RWPE1 (cell line): ENCODE results near the gene PRRX1.

ENCODE experiments used
- CTCF ChIA-PET: fragments of 350-600 bp; sonication (Branson Sonifier 250); formaldehyde crosslinking; extraction: SDS; loops from one replicate; lab custom pipeline; 2021; lab: Yijun Ruan, JAX
- POLR2A ChIA-PET: fragments of 400-600 bp; formaldehyde crosslinking; extraction: SDS; loops from one replicate; lab custom pipeline; 2020; ENCODE audit warnings: antibody characterized with exemption; ENCODE audit not compliant: low non-redundant PET; lab: Yijun Ruan, JAX
- DNase-seq: peaks from one replicate; pipeline ENCODE4 v3.0.0; 2012; ENCODE audit warnings: low spot score
- H3K27ac ChIP-seq: fragments of 450-650 bp; 2 replicates; pipeline ENCODE4 v1.5.1; 2017
- CTCF ChIP-seq: fragments of 450-650 bp; conservative IDR thresholded peaks from 2 replicates; pipeline ENCODE4 v1.5.1; 2017; ENCODE audit warnings: low read depth, mild to moderate bottlenecking

The PRRX1 gene

DNA sequence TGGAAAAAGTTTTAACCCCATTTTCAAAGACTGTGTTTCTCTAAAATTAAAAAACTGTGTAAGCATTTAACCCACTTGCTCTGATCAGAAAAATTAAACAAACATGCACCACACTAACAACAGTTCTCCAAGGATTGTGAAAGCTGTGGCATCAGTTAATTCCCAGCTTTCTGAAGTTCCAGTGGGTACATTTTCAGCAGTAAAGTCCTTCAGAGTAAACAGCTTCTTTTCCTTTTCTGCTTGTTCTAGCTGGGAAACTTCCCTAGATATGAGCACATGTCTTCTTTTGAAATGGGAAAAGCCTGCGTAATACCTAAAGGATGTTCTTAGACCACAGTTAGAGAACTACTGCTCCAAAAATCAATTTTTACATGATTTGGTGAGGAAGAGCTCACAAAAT lies 11.1 kb downstream of the PRRX1 start:
- ChIA-PET POLR2A (no interaction called here), CTCF (interaction anchor here (0.9 kb wide), 1 partner anchor 11 kb away, joined by 3 read pairs; no protein-coding TSS in a partner anchor)
- no peak for TF ChIP-seq CTCF
- DNase-seq: no peak
- H3K27ac ChIP-seq: no peak overlapping the region

DNA sequence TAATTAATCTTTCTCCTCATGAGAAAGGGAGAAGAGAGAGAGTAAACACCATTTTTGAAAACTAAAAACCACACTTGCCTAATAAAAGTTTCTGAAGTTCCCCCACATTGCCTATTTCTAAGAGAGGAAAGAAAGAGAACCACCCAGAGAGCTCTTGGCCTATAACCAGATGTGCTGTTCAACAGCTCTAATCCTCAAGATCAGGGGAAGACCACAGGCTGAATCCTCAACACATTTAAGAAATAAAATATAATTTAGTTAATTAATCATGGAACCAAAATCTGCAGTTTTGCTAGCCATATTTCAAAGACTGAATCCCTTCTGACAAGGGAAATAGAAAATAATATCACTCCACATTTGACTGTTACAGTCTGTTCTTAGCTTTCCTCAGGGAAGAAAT lies 11.9 kb downstream of the PRRX1 start:
- DNase-seq: no peak
- POLR2A ChIA-PET: no interaction called here
- no peak overlapping the region for H3K27ac ChIP-seq
- CTCF ChIA-PET: no interaction called here
- no peak for TF ChIP-seq CTCF

- CTCF ChIA-PET: no interaction called here
- no peak overlapping the region for H3K27ac ChIP-seq
- DNase-seq: no peak
- no peak for TF ChIP-seq CTCF
- POLR2A ChIA-PET: no interaction called here
These were observed 12.7 kb downstream of the PRRX1 start for GRCh38 chr1:170676628-170677027.

- ChIA-PET POLR2A (no interaction called here), CTCF (interaction anchor here (0.5 kb wide), 1 partner anchor 1549 kb away, joined by 3 read pairs; no protein-coding TSS in a partner anchor)
These were observed 14.2 kb downstream of the PRRX1 start for GRCh38 chr1:170678027-170678600.

DNA sequence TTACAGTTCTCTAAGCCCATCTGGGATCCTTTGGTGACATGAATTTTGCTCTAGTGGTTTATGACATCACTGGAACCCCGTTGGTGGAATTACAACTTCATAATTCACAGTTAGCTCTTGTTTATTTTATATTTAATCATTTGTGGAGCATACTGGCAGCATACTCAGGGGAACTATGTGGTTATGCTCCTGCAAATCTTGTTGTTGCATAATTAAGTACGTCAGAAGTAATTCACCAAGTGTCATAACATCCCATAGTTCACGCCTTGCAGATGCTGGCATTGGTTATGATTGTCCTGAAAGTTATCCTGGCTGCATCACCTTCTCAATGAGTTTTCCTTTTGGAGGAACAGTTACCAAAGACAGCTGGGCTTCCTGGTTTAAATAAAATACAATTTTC lies 16.5 kb downstream of the PRRX1 start:
- TF ChIP-seq CTCF: no peak
- no peak overlapping the region for H3K27ac ChIP-seq
- ChIA-PET CTCF (no interaction called here), POLR2A (no interaction called here)
- no peak for DNase-seq

More at GRCh38 chr1:170678027-170678600, 14.2 kb downstream of the PRRX1 start:
- DNase-seq: no peak
- no peak overlapping the region for H3K27ac ChIP-seq
- no peak for TF ChIP-seq CTCF

DNA sequence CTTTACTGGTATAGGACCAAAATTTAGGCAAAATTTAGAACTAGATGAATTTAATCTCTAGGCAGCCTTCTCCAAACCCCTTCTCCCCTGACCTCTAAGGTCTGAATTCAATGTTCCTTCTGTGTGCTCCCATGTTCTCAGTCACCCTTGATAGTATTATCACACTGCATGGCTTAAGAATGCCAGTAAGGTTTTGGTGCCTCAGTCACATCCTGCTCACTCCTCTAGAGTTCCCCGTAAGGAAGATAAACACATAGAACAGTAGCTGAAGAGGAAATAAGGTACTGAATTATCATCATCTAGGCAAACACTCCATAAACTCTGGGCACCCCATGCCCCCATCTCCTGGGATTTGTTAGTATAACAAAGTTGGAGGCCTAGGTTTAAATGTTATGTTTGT lies 18.2 kb downstream of the PRRX1 start:
- ChIA-PET POLR2A (no interaction called here), CTCF (no interaction called here)
- no peak for DNase-seq
- H3K27ac ChIP-seq: no peak overlapping the region
- no peak for TF ChIP-seq CTCF
